Measurements from ENCODE around the gene COL26A1. TPM values are rescaled to one million over a fixed set of nuclear protein-coding genes. Genes with fewer than 3 reads are reported as not detected.
"Not testable (repeated sequence)": the region's sequence is repeated elsewhere in the genome, so short reads cannot be mapped to it uniquely, and the experiment has no call there.

Gene COL26A1
- total RNA-seq, 1 donor from 2014 or later = 3.5 TPM

DNA sequence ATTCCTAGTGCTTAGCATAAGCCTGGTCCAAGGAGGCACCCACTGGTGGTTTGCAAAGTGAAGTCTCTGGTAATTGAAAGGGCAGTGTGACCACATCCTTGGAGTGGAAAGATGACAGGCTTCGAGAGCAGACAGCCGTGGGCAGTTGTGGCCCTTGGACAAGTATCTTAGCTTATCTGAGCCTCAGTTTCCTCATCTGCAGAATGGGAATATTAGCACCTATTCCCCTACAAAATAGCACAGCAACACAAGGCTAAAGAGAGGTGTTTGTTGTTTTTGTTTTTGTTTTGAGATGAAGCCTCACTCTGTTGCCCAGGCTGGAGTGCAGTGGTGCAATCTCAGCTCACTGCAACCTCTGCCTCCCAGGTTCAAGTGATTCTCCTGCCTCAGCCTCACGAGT is 237.1 kb downstream of the COL26A1 start:
- DNase-seq = no peak

- no peak for DNase-seq
Measured at GRCh38 chr7:101602082-101602481, 239.4 kb downstream of the COL26A1 start.

GRCh38 chr7:101602484-101603241 is 240.0 kb downstream of the COL26A1 start:
- DNase-seq = peak; percentile 45

GRCh38 chr7:101604331-101604933 is 241.8 kb downstream of the COL26A1 start:
- no peak for DNase-seq

DNA sequence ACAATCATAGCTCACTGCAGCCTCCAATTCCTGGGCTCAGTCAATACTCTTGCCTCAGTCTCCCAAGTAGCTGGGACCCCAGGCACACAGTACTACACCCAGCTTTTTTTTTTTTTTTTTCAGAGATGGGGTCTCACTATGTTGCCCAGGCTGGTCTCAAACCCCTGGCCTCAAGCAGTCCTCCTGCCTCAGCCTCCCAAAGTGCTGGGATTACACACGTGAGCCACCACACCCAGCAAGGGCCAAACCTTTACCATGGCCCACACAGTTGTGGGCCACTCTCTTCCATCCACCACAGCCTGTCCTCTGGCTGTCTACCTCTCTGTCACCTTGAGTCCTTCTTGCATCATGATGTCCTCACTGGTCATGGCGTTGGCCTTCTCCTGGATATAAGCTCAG is 242.3 kb downstream of the COL26A1 start:
- not testable (repeated sequence) for DNase-seq

- no peak for DNase-seq
Measured at GRCh38 chr7:101605611-101606497, 243.2 kb downstream of the COL26A1 start.

DNA sequence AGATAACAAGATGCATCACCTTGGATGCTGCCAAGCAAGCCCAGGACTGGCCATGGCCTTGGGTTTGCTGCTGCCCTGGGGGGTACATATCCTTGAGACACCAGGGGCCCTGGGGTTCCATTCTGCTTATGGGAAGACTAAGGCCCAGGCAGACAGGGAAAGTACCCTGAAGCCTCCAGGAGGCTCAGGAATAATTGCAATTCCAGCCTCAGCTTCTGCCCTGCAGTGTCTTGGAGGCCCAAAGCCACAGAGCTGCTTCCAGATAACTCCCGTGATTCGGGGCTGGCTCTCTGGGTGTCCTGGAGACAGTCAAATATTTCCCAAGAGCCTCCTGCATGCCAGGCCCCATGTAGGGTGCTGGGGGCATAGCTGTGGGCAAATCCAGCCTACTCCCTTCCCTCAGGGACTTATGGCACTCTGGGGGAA is 243.8 kb downstream of the COL26A1 start:
- no peak for DNase-seq

Small RNAs within 50 kb of the gene (small RNA-seq; reads per million reads assigned to genes)
- not detected for gene AC004965.1 (ENCODE audit: low replicate concordance)

Other genes with a start within 250 kb of the COL26A1 start
- 18.1 TPM for gene SERPINE1, start 235.8 kb upstream of the COL26A1 start, total RNA-seq
- gene AP1S1, start 208.4 kb upstream of the COL26A1 start, total RNA-seq = 51.2 TPM
- 0.10 TPM for gene VGF, start 197.3 kb upstream of the COL26A1 start, total RNA-seq
- gene NAT16, start 182.6 kb upstream of the COL26A1 start, total RNA-seq = not detected
- not detected for gene MOGAT3, start 161.8 kb upstream of the COL26A1 start, total RNA-seq
- 31.2 TPM for gene PLOD3, start 145.3 kb upstream of the COL26A1 start, total RNA-seq
- 52.8 TPM for gene ZNHIT1, start 144.7 kb upstream of the COL26A1 start, total RNA-seq
- gene CLDN15, start 125.1 kb upstream of the COL26A1 start, total RNA-seq = 3.6 TPM
- 92.0 TPM for gene FIS1, start 117.8 kb upstream of the COL26A1 start, total RNA-seq
- gene IFT22, start 41.1 kb upstream of the COL26A1 start, total RNA-seq = 15.6 TPM

Measured in skin of body (tissue), 3 donors.